HEK293T (cell line): ENCODE data around the gene KLHL33.

Source experiments
- BHLHE40 ChIP-seq: fragments of 450-650 bp; IDR thresholded peaks from 2 replicates; pipeline ENCODE4 v1.6.1; 2016; ENCODE audit warnings: mild to moderate bottlenecking, moderate library complexity, borderline replicate concordance
- ELF4 ChIP-seq: fragments of 450-650 bp; IDR thresholded peaks from 2 replicates; pipeline ENCODE4 v1.6.1; 2017; ENCODE audit warnings: antibody characterized with exemption
- FOXA1 ChIP-seq: fragments of 450-650 bp; IDR thresholded peaks from 2 replicates; pipeline ENCODE4 v1.6.1; 2016; ENCODE audit warnings: mild to moderate bottlenecking
- FOXK2 ChIP-seq: fragments of 450-650 bp; IDR thresholded peaks from 2 replicates; pipeline ENCODE4 v1.6.1; 2016; ENCODE audit warnings: mild to moderate bottlenecking
- FOXM1 ChIP-seq: fragments of 450-650 bp; IDR thresholded peaks from 2 replicates; pipeline ENCODE4 v1.6.1; 2017; ENCODE audit warnings: mild to moderate bottlenecking, borderline replicate concordance
- HDGF ChIP-seq: fragments of 450-650 bp; IDR thresholded peaks from 2 replicates; pipeline ENCODE4 v1.6.1; 2017; ENCODE audit warnings: antibody characterized with exemption, borderline replicate concordance
- LEF1 ChIP-seq: fragments of 450-650 bp; IDR thresholded peaks from 2 replicates; pipeline ENCODE4 v1.6.1; 2017; ENCODE audit warnings: mild to moderate bottlenecking, borderline replicate concordance
- NFRKB ChIP-seq: fragments of 450-650 bp; IDR thresholded peaks from 2 replicates; pipeline ENCODE4 v1.6.1; 2016; ENCODE audit warnings: mild to moderate bottlenecking, moderate library complexity
- SP1 ChIP-seq: fragments of 450-650 bp; IDR thresholded peaks from 2 replicates; pipeline ENCODE4 v1.6.1; 2017
- SUZ12 ChIP-seq: fragments of 450-650 bp; IDR thresholded peaks from 2 replicates; pipeline ENCODE4 v1.6.1; 2016; ENCODE audit warnings: mild to moderate bottlenecking
- ZNF384 ChIP-seq: fragments of 450-650 bp; IDR thresholded peaks from 2 replicates; pipeline ENCODE4 v1.6.1; 2016
- TF ChIP-seq, protein P1 (sequence below): fragments of 450-650 bp; IDR thresholded peaks from 2 replicates; pipeline ENCODE4 v1.6.1; 2016

DNA sequence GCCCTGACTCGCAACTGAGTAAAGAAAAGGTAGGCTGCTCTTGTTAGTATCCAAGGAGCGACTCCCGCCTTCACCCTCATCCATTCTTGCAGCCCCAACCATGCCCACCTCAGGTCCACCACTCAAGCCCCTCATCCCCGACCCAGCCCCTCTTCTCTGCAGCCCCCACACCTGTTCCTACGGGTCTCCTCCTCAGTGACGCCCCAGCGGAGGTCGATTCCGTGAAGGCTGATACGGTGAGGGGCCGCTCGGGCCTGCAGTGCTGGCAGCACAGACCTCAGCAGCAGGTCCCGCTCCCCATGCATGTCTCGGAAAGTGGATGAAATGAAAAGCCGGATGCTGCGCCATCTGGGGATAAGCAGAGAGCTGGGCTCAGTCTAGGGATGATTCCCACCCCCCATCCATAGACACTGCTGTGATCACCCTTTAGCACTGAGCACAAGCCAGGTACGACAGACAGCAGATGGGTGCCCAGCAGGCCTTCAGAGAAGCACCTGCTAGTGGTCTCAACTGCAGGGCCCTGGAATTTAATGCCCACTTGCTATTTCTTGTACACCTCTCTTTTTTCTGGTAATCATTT is 49.6 kb downstream of the KLHL33 start:
- TF ChIP-seq ELF4 (no peak), FOXK2 (no peak), SP1 (no peak), NFRKB (no peak), BHLHE40 (no peak), FOXM1 (no peak), HDGF (no peak), ZNF384 (no peak), LEF1 (no peak), SUZ12 (no peak), FOXA1 (no peak)
- TF ChIP-seq, protein P1, sequence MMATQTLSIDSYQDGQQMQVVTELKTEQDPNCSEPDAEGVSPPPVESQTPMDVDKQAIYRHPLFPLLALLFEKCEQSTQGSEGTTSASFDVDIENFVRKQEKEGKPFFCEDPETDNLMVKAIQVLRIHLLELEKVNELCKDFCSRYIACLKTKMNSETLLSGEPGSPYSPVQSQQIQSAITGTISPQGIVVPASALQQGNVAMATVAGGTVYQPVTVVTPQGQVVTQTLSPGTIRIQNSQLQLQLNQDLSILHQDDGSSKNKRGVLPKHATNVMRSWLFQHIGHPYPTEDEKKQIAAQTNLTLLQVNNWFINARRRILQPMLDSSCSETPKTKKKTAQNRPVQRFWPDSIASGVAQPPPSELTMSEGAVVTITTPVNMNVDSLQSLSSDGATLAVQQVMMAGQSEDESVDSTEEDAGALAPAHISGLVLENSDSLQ = no peak
